ENCODE measurements around the gene SEZ6. TPM values are rescaled to one million over a fixed set of nuclear protein-coding genes. Genes with fewer than 3 reads are reported as not detected.

The SEZ6 gene
- total RNA-seq, 1 donor from 2014 or later, result not detected

GRCh38 chr17:28963055-28963611 is 42.7 kb downstream of the SEZ6 start:
- H3K9me3 Mint-ChIP-seq, result no peaks in the 10 kb centered on the region
- peaks cover 25% of the 10 kb centered on the region for H3K27me3 Mint-ChIP-seq (ENCODE audit: low read depth)
- H3K4me1 Mint-ChIP-seq, result peaks cover 9% of the 10 kb centered on the region
- no peak overlapping the region for H3K27ac Mint-ChIP-seq
- DNase-seq (ENCODE audit: low spot score in 2 of 2, unreplicated experiment in 2 of 2), result no peak
- no peak overlapping the region for H3K4me3 Mint-ChIP-seq
- no peaks in the 10 kb centered on the region for H3K36me3 Mint-ChIP-seq
- TF ChIP-seq CTCF (IDR thresholded peaks at IDR 0.05; ENCODE audit: unreplicated experiment), result no peak

GRCh38 chr17:28961391-28961790 is 44.4 kb downstream of the SEZ6 start:
- Mint-ChIP-seq H3K27me3 (ENCODE audit: low read depth) (peaks cover 25% of the 10 kb centered on the region), H3K27ac (no peak overlapping the region), H3K4me3 (no peak overlapping the region), H3K36me3 (no peaks in the 10 kb centered on the region), H3K4me1 (no peaks in the 10 kb centered on the region), H3K9me3 (no peaks in the 10 kb centered on the region)
- DNase-seq (ENCODE audit: low spot score in 2 of 2, unreplicated experiment in 2 of 2), result no peak
- no peak for TF ChIP-seq CTCF (IDR thresholded peaks at IDR 0.05; ENCODE audit: unreplicated experiment)

DNA sequence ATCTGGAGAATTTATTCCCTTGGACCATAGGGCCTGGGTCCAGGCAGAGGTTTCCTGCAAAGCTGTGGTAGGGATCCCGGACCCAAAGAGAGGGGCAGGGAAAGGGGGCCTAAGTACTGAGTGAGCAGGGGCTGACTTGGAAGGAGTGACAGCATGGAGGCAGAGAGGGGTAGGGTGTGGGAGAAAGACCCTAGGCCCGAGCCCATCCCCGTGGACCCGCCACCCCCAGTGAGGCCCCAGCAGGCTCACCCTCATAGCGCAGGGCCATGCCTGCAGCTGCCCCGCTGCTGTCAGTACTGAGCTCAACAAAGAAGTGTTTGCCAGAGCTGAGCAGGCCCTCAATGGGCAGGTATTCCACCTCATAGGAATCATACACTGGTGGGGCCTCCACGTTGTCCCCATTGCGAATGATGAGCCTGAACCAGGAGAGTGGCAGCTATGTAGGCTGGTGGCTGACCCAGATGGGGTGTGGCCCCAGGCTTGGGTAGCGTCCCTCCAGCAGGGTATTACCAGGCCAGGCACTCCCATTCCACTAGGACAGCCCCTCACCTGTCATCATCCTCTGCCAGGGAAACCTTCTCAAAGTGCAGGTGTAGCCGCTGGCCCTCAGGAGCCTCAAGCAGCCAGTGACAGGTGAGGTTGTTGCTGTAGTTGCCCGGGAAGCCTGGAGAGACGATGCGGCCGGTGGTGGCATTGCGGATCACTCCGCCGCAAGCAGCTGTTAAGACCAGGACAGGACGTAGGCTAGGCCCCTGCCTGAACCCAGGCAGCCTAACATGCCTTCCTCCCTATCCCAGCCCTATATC is 45.4 kb downstream of the SEZ6 start:
- DNase-seq (ENCODE audit: low spot score in 2 of 2, unreplicated experiment in 2 of 2), result no peak
- H3K36me3 Mint-ChIP-seq, result no peaks in the 10 kb centered on the region
- TF ChIP-seq CTCF (IDR thresholded peaks at IDR 0.05; ENCODE audit: unreplicated experiment), result no peak
- no peaks in the 10 kb centered on the region for H3K4me1 Mint-ChIP-seq
- H3K9me3 Mint-ChIP-seq, result no peaks in the 10 kb centered on the region
- H3K4me3 Mint-ChIP-seq, result no peak overlapping the region
- no peak overlapping the region for H3K27ac Mint-ChIP-seq
- H3K27me3 Mint-ChIP-seq (ENCODE audit: low read depth), result peaks cover 22% of the 10 kb centered on the region

- Mint-ChIP-seq H3K9me3 (no peaks in the 10 kb centered on the region), H3K27ac (no peak overlapping the region), H3K4me3 (no peak overlapping the region), H3K4me1 (no peaks in the 10 kb centered on the region), H3K36me3 (no peaks in the 10 kb centered on the region), H3K27me3 (ENCODE audit: low read depth) (peaks cover 21% of the 10 kb centered on the region)
- no peak for DNase-seq (ENCODE audit: low spot score in 2 of 2, unreplicated experiment in 2 of 2)
- TF ChIP-seq CTCF (IDR thresholded peaks at IDR 0.05; ENCODE audit: unreplicated experiment), result no peak
Observed at GRCh38 chr17:28959471-28959871, 46.4 kb downstream of the SEZ6 start.

DNA sequence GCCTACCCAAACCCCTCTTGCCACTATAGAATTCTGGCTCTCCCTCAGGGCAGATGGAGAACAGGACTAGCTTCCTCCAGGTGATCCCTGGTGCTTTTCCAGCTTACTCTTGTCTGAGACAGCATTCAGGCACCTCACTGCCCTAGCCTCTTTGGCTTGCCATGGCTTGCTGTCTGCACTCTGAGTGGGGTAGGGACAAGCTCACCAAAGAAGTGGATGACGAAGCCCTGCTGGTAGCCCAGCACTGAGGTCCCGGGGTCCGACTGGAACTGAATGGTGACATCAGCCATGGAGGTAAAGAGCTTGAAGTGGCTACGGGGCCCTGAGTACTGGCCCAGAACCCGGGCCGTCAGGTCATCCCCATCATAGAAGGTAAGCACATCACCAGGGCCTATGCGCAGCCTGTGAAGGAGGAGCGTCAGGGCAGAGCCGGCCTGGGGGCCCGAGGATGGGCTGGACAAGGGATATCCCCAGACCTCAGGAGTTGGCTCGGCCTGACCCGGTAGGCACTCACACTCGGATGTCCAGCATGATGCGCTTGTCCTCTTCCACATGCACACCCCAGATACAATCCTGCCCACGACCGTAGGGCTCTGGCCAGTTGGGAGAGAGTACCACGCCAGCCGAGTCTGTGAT is 46.9 kb downstream of the SEZ6 start:
- no peak overlapping the region for H3K27ac Mint-ChIP-seq
- H3K4me3 Mint-ChIP-seq, result no peak overlapping the region
- TF ChIP-seq CTCF (IDR thresholded peaks at IDR 0.05; ENCODE audit: unreplicated experiment), result no peak
- no peaks in the 10 kb centered on the region for H3K36me3 Mint-ChIP-seq
- no peak for DNase-seq (ENCODE audit: low spot score in 2 of 2, unreplicated experiment in 2 of 2)
- no peaks in the 10 kb centered on the region for H3K4me1 Mint-ChIP-seq
- H3K27me3 Mint-ChIP-seq (ENCODE audit: low read depth), result peaks cover 15% of the 10 kb centered on the region
- H3K9me3 Mint-ChIP-seq, result no peaks in the 10 kb centered on the region
